GM20000 (cell line): ENCODE data around the gene PCIF1.

Experiments used
- DNase-seq: peaks from one replicate; pipeline ENCODE4 v3.0.0; 2012; ENCODE audit warnings: low spot score
- CTCF ChIP-seq: IDR thresholded peaks from 2 replicates; pipeline ENCODE4 v1.5.1; 2012; ENCODE audit warnings: mild to moderate bottlenecking, control low read depth; ENCODE audit errors: extremely low read depth, missing control alignments

Gene PCIF1

GRCh38 chr20:45934586-45935415, at the start of gene PCIF1:
TSS of gene PCIF1 (plus strand) at chr20:45934683. CDS start at chr20:45939000, 4,317 bp downstream.
- DNase-seq, result peak; percentile 100
- no peak for TF ChIP-seq CTCF

GRCh38 chr20:45886590-45887345, 47.7 kb upstream of the PCIF1 start:
- no peak for DNase-seq
- no peak for TF ChIP-seq CTCF

- DNase-seq, result no peak
- no peak for TF ChIP-seq CTCF
Observed at GRCh38 chr20:45887346-45887715, 47.2 kb upstream of the PCIF1 start, which contains the start of gene SPATA25. TSS of gene SPATA25 (minus strand) at chr20:45887622. CDS start at chr20:45887590, 32 bp downstream.

- TF ChIP-seq CTCF, result no peak
- no peak for DNase-seq
Observed at GRCh38 chr20:45888681-45889080, 45.8 kb upstream of the PCIF1 start.

GRCh38 chr20:45890077-45890984, 44.2 kb upstream of the PCIF1 start:
- TF ChIP-seq CTCF, result peak; percentile 25
- DNase-seq, result peak; percentile 75

GRCh38 chr20:45890985-45891983, 43.2 kb upstream of the PCIF1 start, which contains the start of the genes CTSA and NEURL2:
TSS of gene CTSA (plus strand) at chr20:45891335. CDS start at chr20:45891569, 234 bp downstream.
TSS of gene NEURL2 (minus strand) at chr20:45891208. CDS start at chr20:45890991, 217 bp downstream.
- TF ChIP-seq CTCF, result no peak
- DNase-seq, result peak; percentile 98
